ENCODE data around the gene GRAMD4. TPM values are rescaled to one million over a fixed set of nuclear protein-coding genes. Genes with fewer than 3 reads are reported as not detected.

The GRAMD4 gene
- total RNA-seq, 4 donors from 2014 or later: 146 to 981 (median 258) TPM

DNA sequence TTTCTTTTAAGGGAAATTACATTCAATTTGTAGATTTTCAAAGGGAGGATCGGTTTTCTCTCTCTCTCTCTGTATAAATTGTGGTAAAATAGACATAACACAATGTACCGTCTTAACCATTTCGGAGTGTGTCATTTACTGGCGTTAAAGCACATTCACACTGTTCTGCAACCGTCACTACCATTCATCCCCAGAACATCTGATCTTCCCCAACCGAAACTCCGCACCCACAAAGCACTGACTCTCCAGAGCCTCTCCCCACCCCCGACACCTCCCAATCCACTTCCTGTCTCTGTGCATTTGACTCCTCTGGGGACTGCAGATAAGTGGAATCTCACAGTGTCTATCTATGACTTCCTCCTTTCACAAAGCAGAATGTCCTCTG lies 15.9 kb upstream of the GRAMD4 start:
- intact Hi-C loops (cut with DNase I; ENCODE audit: low total_unique reads) (no loop called here), in situ Hi-C loops (cut with MboI; ENCODE audit: low pct_ligation_motif_present in 1 of 4, low pct_unique_long_range_greater_than_20kb in 1 of 4, low sequenced_read_pairs in 3 of 4) (no loop called here)
- TF ChIP-seq, protein P1, sequence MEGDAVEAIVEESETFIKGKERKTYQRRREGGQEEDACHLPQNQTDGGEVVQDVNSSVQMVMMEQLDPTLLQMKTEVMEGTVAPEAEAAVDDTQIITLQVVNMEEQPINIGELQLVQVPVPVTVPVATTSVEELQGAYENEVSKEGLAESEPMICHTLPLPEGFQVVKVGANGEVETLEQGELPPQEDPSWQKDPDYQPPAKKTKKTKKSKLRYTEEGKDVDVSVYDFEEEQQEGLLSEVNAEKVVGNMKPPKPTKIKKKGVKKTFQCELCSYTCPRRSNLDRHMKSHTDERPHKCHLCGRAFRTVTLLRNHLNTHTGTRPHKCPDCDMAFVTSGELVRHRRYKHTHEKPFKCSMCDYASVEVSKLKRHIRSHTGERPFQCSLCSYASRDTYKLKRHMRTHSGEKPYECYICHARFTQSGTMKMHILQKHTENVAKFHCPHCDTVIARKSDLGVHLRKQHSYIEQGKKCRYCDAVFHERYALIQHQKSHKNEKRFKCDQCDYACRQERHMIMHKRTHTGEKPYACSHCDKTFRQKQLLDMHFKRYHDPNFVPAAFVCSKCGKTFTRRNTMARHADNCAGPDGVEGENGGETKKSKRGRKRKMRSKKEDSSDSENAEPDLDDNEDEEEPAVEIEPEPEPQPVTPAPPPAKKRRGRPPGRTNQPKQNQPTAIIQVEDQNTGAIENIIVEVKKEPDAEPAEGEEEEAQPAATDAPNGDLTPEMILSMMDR (IDR thresholded peaks at IDR 0.05): no peak
- no peak for TF ChIP-seq POLR2AphosphoS5 (IDR thresholded peaks at IDR 0.05)
- peak; percentile 33 for TF ChIP-seq EP300 (IDR thresholded peaks at IDR 0.05; ENCODE audit: low read depth)
- TF ChIP-seq POLR2A (IDR thresholded peaks at IDR 0.05): no peak
- WGBS, 2 donors (ENCODE audit: low coverage in 1 of 2): 54 to 83% methylated on average over 1 to 8 of the region's 8 CpGs
- H3K4me1 ChIP-seq: peaks cover 0 to 23% (median 3%) of the 10 kb centered on the region in 4 donors
- peak; percentile 54 for DNase-seq
- H3K36me3 ChIP-seq: no peaks in the 10 kb centered on the region
- no peaks in the 10 kb centered on the region for H3K9me3 ChIP-seq
- peak overlapping the region in 3 of 4 donors; percentile 42 to 71 (median 65) for H3K27ac ChIP-seq
- no peaks in the 10 kb centered on the region for H3K27me3 ChIP-seq
- H3K4me3 ChIP-seq: no peak overlapping the region

GRCh38 chr22:46605117-46605516 lies 15.1 kb upstream of the GRAMD4 start:
- intact Hi-C loops (cut with DNase I; ENCODE audit: low total_unique reads): no loop called here
- TF ChIP-seq POLR2A (IDR thresholded peaks at IDR 0.05) (no peak), EP300 (IDR thresholded peaks at IDR 0.05; ENCODE audit: low read depth) (no peak), POLR2AphosphoS5 (IDR thresholded peaks at IDR 0.05) (no peak)
- TF ChIP-seq, protein P1 (IDR thresholded peaks at IDR 0.05): no peak
- no peaks in the 10 kb centered on the region for H3K36me3 ChIP-seq
- 95 to 96% methylated on average over 4 to 6 of the region's 6 CpGs for WGBS, 2 donors (ENCODE audit: low coverage in 1 of 2)
- H3K4me1 ChIP-seq: peaks cover 0 to 31% (median 11%) of the 10 kb centered on the region in 4 donors
- H3K9me3 ChIP-seq: no peaks in the 10 kb centered on the region
- in situ Hi-C loops (cut with MboI; ENCODE audit: low pct_ligation_motif_present in 1 of 4, low pct_unique_long_range_greater_than_20kb in 1 of 4, low sequenced_read_pairs in 3 of 4): no loop called here
- no peak overlapping the region for H3K4me3 ChIP-seq
- H3K27ac ChIP-seq: no peak overlapping the region
- DNase-seq: no peak
- no peaks in the 10 kb centered on the region for H3K27me3 ChIP-seq

GRCh38 chr22:46606886-46607285 lies 13.3 kb upstream of the GRAMD4 start:
- Histone ChIP-seq H3K4me3 (no peak overlapping the region), H3K27ac (no peak overlapping the region), H3K4me1 (peaks cover 0 to 41% (median 17%) of the 10 kb centered on the region in 4 donors), H3K36me3 (no peaks in the 10 kb centered on the region), H3K27me3 (no peaks in the 10 kb centered on the region), H3K9me3 (no peaks in the 10 kb centered on the region)
- 82% methylated on average over 9 of the region's 9 CpGs; no CpG with 5 or more reads in 1 of the 2 donors for WGBS, 2 donors (ENCODE audit: low coverage in 1 of 2)
- TF ChIP-seq POLR2A (IDR thresholded peaks at IDR 0.05): no peak
- TF ChIP-seq EP300 (IDR thresholded peaks at IDR 0.05; ENCODE audit: low read depth): no peak
- TF ChIP-seq, protein P1 (IDR thresholded peaks at IDR 0.05): no peak
- no peak for TF ChIP-seq POLR2AphosphoS5 (IDR thresholded peaks at IDR 0.05)
- intact Hi-C loops (cut with DNase I; ENCODE audit: low total_unique reads) (no loop called here), in situ Hi-C loops (cut with MboI; ENCODE audit: low pct_ligation_motif_present in 1 of 4, low pct_unique_long_range_greater_than_20kb in 1 of 4, low sequenced_read_pairs in 3 of 4) (no loop called here)
- no peak for DNase-seq

GRCh38 chr22:46607483-46608114 lies 12.6 kb upstream of the GRAMD4 start:
- Histone ChIP-seq H3K4me3 (no peak overlapping the region), H3K4me1 (peaks cover 6 to 46% (median 22%) of the 10 kb centered on the region in 4 donors), H3K27ac (no peak overlapping the region), H3K27me3 (no peaks in the 10 kb centered on the region), H3K9me3 (no peaks in the 10 kb centered on the region), H3K36me3 (no peaks in the 10 kb centered on the region)
- no peak for DNase-seq
- TF ChIP-seq POLR2AphosphoS5 (IDR thresholded peaks at IDR 0.05) (no peak), POLR2A (IDR thresholded peaks at IDR 0.05) (no peak)
- in situ Hi-C loops (cut with MboI; ENCODE audit: low pct_ligation_motif_present in 1 of 4, low pct_unique_long_range_greater_than_20kb in 1 of 4, low sequenced_read_pairs in 3 of 4): no loop called here
- intact Hi-C loops (cut with DNase I; ENCODE audit: low total_unique reads): no loop called here
- WGBS, 2 donors (ENCODE audit: low coverage in 1 of 2): 82% methylated on average over 27 of the region's 27 CpGs; no CpG with 5 or more reads in 1 of the 2 donors

Data from transverse colon (tissue), 4 donors.